ENCODE data around the gene CDH22.
A peak's percentile ranks its signal among the peaks of the same experiment; 100 is the strongest.

The CDH22 gene

DNA sequence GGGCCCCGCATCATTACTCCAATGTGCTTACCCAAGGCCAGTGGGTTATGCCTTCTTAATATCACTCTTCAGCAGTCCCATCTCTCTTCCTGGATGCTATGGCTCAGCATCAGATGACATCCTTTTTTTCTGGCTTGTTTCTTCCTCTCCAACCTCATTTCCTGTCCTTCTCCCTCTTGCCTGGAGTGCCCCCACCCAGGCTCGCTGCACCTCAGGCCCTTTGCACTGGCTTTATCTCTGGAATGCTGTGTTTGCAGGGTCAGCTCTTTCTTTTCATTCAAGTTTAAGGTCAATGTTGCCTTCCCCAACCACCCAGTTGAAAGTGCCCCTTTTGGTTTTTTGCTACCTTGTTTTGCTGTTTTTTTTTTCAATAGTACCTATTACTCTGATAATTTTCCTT lies 153.5 kb downstream of the CDH22 start:
- FAIRE-seq: no peak
- DNase-seq (ENCODE audit: insufficient read length, low spot score): no peak

DNA sequence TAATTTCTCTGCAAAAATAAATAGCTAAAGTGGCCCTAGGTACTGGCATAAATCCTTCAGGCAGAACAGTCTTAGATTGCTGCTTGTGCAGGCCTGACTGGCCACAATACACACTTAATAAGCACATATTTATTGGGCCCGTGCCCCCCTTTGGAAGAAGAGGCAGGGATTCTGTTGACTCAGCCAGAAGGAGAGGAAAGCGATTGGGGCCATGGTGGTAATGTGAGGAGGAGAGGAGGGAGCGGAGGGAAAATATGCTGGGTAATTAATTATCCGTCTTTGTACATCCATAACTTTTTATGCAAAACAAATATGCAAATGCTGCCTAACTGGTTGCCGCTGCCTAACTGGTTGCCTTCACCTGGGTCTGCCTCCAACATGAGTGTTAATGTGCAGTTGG lies 154.0 kb downstream of the CDH22 start:
- FAIRE-seq: no peak

DNA sequence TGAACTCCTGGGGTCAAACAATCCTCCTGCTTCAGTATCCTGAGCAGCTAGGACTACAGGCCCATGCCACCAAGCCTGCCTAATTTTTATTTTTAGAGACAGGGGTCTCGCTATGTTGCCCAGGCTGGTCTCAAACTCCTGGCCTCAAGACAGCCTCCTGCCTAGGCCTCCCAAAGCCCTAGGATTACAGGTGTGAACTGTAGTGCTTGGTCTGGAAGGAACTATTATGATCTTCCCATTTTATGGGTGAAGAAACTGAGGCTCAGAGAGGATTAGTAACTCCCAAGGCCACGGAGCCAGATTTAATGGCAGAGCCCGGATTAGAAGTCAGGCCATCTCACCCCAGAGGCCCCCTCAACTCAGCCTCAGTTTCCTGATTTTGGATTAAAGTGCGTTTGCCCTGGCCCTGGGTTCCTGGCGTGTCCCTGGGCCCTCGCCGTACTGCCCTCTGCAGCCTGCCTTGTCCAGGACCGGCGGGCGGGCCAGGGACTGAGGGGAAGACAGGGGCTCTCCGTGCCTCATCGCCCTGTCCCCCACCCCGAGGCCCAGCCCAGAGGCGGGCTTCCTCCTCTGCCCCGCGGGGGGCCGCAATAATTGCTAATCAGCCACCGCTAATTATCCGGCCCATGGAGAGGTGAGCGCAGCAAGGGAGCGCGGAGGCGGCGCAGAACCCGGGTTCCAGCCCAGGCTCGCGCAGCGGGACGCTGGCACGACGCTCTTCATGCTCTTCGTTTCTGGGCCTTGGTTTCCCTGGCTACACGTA lies 155.3 kb downstream of the CDH22 start:
- DNase-seq (ENCODE audit: insufficient read length, low spot score): no peak
- no peak for FAIRE-seq

More for the DNA sequence above, 154.0 kb downstream of the CDH22 start:
- DNase-seq (ENCODE audit: insufficient read length, low spot score): no peak

GRCh38 chr20:46151936-46152335 lies 156.4 kb downstream of the CDH22 start:
- FAIRE-seq (no peak), DNase-seq (ENCODE audit: insufficient read length, low spot score) (peak; percentile 39)

GRCh38 chr20:46150943-46151342 lies 157.4 kb downstream of the CDH22 start:
- DNase-seq (ENCODE audit: insufficient read length, low spot score): no peak
- FAIRE-seq: no peak

GRCh38 chr20:46148313-46149208 lies 159.7 kb downstream of the CDH22 start:
- no peak for FAIRE-seq
- no peak for DNase-seq (ENCODE audit: insufficient read length, low spot score)

DNA sequence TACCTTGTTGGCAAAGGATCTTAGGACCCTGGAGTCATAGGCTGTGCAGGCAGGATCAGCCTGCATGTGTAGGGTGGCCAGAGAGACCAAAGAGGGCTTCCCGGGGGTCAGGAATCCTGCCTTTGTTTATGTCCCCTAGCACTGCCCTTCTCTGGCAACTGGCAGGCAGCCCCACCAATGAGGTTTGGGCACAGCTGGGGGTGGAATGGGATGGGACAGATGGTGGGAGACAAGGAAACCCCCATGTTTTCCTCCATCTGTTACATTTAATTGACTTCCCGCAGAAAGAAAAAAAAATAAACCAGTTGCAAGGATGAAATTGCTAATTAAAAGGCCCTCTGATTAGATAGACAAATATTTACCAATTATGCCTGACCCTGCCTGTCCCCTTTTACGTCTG lies 162.6 kb downstream of the CDH22 start:
- DNase-seq (ENCODE audit: insufficient read length, low spot score): no peak
- FAIRE-seq: no peak

DNA sequence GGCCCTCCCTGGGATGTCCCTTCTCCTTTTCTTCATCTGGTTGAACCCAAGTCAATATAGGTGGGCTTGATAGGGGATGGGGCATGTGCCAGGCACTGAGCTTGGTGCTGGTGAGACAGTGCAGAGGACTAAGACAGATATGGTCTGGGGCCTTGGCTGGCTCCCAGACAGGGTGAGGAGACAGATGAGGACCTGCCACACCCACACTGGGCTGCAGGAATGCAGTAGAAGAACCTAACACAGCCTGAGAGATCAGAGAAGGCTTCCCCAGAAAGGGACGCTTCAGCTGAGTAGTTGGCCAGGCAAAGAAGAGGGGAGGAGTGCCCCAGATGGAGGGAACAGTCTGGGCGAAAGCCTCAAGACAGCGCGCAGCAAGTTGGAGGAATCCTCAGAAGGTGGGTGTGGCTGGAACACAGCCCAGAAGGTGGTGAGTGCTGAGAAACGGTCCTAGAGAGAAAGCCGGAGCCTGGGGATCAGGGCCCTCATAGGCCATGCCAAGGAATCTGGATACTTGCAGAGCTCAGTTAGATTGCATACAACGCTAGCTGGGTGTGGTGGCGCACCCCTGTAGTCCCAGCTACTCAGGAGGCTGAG lies 163.8 kb downstream of the CDH22 start:
- DNase-seq (ENCODE audit: insufficient read length, low spot score): no peak
- no peak for FAIRE-seq

- FAIRE-seq (no peak), DNase-seq (ENCODE audit: insufficient read length, low spot score) (no peak)
These were observed 166.2 kb downstream of the CDH22 start for GRCh38 chr20:46142124-46142523.

DNA sequence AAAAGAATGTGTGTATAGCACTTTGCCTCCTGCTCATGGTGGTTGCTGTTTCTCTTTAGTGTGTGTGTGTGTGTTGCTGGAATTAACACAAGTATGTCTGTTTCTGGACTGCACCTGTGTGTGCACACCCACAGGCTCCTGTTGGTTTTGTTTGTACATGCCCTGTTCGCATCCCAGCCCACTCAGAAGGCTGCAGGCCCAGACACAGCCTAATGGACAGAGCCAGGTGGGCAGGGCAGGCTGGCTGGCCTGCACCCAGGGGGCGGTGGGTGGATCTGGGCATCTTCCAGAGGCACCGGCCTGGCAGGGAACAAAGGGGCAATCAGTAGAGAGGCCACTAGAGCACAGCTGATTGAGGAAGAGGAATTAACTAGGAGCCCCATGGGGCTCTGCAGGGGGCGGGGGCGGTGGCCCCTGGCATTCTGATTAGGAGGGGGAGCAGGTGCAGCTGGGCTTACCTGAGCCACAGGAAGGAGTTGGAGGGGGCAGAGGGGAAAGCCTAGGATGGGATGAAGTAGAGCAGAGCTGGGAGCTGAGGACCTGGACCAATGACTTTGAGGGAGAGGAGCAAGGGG lies 168.3 kb downstream of the CDH22 start:
- no peak for DNase-seq (ENCODE audit: insufficient read length, low spot score)
- FAIRE-seq: no peak

- FAIRE-seq (no peak), DNase-seq (ENCODE audit: insufficient read length, low spot score) (no peak)
These were observed 168.9 kb downstream of the CDH22 start for GRCh38 chr20:46139266-46139889.

GRCh38 chr20:46137816-46138215 lies 170.5 kb downstream of the CDH22 start:
- FAIRE-seq (no peak), DNase-seq (ENCODE audit: insufficient read length, low spot score) (no peak)

- DNase-seq (ENCODE audit: insufficient read length, low spot score) (no peak), FAIRE-seq (no peak)
These were observed 172.3 kb downstream of the CDH22 start for GRCh38 chr20:46135856-46136633.

DNA sequence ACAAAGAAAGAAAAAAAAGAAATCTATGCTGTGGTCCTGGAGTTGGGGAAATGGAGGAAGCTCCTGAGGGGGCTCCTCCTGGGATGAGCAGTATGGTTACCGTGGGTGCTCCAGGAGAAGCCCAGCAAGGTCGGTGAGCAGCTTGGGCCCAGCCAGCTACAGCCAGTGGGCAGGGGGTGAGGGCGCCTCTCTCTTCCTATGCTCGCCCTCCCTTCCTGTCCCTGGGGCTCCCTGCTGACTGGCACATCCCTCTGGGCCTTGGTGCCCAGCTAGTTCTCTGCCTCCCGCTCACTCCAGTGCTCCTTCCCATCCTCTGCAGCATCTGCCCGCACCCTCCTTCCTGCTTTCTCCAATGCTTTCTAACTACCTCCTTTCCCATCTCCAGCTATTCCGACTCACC lies 173.6 kb downstream of the CDH22 start:
- DNase-seq (ENCODE audit: insufficient read length, low spot score) (no peak), FAIRE-seq (no peak)

DNA sequence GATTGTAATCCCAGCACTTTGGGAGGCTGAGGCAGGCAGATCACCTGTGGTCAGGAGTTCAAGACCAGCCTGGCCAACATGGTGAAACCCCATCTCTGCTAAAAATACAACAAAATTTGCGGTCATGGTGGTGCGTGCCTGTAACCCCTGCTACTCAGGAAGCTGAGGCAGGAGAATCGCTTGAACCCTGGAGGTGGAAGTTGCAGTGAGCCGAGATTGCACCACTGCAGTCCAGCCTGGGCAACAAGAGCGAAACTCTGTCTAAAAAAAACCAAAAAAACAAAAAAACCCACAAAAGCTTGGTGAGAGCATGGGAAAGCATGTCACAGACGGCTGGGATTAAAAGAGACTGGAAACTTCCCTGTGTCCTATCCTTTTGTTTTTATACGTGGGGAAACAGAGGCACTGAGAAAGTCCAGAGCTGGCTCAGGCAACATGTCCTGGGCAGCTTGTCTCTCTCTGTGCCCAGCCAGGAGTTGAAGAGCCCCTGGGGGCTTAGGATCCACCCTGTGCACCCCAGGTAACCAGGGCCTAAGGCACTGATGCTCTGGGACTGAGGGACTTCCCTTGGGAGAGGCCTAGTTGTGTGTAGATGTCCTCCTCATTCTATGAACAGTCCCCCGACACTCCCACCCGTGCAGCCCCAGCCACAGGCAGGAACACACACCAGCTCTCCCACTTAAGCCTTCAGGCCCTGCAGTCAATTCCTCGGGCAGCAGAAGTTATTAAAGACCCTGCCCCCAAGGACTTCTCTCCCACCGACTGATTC lies 174.2 kb downstream of the CDH22 start:
- FAIRE-seq: no peak
- no peak for DNase-seq (ENCODE audit: insufficient read length, low spot score)

DNA sequence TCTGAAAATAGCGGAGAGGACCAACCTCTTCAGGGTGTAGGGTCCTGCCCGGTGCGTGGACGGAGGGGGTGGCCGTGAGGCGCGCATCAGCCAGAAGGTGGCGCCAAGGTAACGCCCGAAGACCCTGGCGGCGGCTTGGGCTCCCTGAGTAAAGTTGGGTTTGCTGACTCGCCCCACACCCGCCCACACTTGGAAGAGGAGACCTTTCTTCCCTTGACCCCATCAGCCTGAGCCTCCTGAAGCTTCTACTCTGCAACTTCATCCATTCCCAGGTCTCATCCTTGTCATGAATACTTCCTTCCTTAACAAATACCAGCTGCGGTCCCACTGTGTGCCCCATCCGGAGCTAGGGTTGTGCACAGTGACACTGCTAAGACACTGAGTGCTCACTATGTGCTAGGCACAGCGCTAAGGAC lies 175.6 kb downstream of the CDH22 start:
- FAIRE-seq (peak; percentile 81), DNase-seq (ENCODE audit: insufficient read length, low spot score) (peak; percentile 70)

DNA sequence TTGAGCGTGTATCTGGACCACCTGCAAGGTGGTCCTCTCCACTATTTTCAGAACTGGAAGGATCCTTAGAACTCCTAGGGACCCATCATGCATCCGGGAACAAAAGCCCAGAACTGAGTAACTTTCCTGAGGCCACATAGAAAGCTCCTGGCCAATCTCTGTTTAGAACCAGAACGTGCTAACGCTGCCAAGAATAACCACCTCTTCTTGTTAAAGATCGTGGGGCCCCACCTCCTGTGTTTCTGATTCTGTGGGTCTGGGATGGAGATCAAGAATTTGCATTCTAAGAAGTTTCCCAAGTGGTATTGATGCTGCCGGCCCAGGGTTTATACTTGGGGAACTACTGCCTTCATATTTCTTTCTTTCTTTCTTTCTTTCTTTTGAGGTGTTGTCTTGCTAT lies 176.9 kb downstream of the CDH22 start:
- FAIRE-seq (no peak), DNase-seq (ENCODE audit: insufficient read length, low spot score) (no peak)

GRCh38 chr20:46130534-46130933 lies 177.8 kb downstream of the CDH22 start:
- DNase-seq (ENCODE audit: insufficient read length, low spot score): no peak

GRCh38 chr20:46129955-46130481 lies 178.3 kb downstream of the CDH22 start:
- FAIRE-seq: no peak

More at GRCh38 chr20:46130534-46130933, 177.8 kb downstream of the CDH22 start:
- FAIRE-seq: no peak

More at GRCh38 chr20:46129955-46130481, 178.3 kb downstream of the CDH22 start:
- DNase-seq (ENCODE audit: insufficient read length, low spot score): no peak
